Suppressor macrophage treated with lipopolysaccharide for 1 hour (primary cell): Measurements from ENCODE around the gene APBB2.
"Not testable (repeated sequence)": the region's sequence is repeated elsewhere in the genome, so short reads cannot be mapped to it uniquely, and the experiment has no call there.

Experiments
- DNase-seq, 3 donors: peaks; one replicate each; pipeline ENCODE4 v3.0.0-alpha.2; 2020 to 2022

Gene APBB2

DNA sequence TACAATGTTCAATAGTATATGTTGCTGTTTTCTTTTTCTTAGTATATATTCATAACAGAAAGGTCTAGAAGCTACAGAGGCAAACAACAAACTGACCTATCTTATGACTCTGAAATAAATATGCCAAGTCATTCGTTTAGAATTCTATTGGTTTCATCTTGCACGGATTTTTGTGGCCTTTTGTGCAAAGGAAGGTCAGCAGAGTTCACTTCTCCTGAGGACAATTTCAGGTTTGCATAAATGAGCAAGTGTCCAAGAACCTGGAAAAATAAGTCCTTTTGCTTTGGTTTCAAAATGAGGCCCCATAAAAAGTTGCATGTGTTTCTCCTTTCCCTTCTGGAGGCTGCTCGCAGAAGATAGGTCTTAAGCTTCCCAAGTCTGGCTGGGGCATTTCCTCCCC is 156.9 kb downstream of the APBB2 start:
- DNase-seq, result no peak

- DNase-seq, result no peak
Measured at GRCh38 chr4:41052287-41052686, 162.1 kb downstream of the APBB2 start.

GRCh38 chr4:41050880-41051775 is 163.2 kb downstream of the APBB2 start:
- DNase-seq, result no peak

- DNase-seq, result no peak
Measured at GRCh38 chr4:41050116-41050515, 164.2 kb downstream of the APBB2 start.

DNA sequence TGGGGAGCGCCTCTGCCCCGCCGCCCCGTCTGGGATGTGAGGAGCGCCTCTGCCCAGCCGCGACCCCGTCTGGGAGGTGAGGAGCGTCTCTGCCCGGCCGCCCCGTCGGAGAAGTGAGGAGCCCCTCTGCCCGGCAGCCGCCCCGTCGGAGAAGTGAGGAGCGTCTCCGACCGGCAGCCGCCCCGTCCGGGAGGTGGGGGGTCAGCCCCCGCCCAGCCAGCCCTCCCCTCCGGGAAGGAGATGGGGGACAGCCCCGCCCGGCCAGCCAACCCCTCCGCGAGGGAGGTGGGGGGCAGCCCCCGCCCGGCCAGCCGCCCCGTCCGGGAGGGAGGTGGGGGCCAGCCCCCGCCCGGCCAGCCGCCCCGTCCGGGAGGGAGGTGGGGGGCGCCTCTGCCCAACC is 165.2 kb downstream of the APBB2 start:
- DNase-seq, result not testable (repeated sequence)

DNA sequence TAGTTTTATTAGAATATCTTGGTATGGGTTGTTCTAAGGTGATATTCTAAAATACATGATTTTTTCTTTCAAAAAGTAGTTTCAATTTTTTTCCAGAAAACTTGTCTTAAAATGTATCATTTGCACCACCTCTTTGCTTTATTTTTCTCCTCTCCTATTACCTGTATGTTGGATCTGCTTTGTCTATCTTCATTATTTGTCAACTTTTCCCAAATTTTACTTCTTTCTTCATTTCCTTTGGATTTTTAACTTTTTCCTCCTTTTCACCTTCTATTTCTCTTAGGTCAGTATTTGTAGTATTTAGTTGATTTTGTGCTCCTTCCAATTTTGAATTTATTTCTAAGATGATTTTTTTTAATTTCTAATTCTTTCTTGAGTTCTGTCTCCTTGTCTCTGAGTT is 169.6 kb downstream of the APBB2 start:
- no peak for DNase-seq

- DNase-seq, result no peak
Measured at GRCh38 chr4:41044165-41044564, 170.2 kb downstream of the APBB2 start.

GRCh38 chr4:41043465-41043864 is 170.9 kb downstream of the APBB2 start:
- no peak for DNase-seq

DNA sequence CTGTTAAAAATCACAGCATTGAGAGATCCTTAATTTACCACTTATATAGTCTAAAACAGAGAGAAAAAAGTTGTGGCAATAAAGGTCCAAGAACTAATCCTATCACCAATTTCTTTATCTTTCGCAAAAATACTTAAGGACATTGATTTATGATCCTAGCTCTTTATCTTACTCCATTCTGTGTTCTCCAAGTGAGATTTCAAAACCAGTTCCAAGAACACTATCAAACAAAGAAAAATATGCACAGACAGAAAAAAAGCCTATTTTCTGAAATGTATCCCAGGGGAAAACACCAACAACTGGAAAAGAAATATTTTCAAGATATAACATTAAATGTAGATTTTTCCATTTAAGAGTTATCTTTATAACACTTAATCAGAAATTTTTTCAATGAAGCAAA is 172.8 kb downstream of the APBB2 start:
- no peak for DNase-seq

- DNase-seq, result no peak
Measured at GRCh38 chr4:41039317-41039716, 175.0 kb downstream of the APBB2 start.

DNA sequence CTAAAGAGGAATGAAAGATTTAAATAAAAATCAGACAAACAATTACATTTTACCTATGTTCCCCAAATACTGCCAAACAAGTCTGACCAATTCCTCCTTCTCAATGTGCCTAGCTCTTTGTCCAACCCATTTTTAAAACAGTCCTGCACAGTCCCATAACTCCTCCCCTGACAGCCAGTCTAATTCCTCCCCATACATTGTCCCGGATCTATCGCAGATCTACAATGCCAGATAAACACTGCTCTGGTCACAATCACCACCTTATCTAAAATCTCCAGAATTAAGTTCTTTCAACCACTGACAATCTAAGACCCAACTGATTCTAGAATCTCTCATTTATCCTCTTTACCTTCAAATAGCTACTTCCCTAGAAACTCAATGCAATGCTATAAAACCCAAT is 176.0 kb downstream of the APBB2 start:
- DNase-seq, result no peak

- DNase-seq, result no peak
Measured at GRCh38 chr4:41029098-41029497, 185.2 kb downstream of the APBB2 start.

- DNase-seq, result no peak
Measured at GRCh38 chr4:41028392-41029076, 185.8 kb downstream of the APBB2 start.

GRCh38 chr4:41026971-41027370 is 187.4 kb downstream of the APBB2 start:
- no peak for DNase-seq

GRCh38 chr4:41025824-41026223 is 188.5 kb downstream of the APBB2 start:
- no peak for DNase-seq

GRCh38 chr4:41024556-41025491 is 189.5 kb downstream of the APBB2 start:
- peak in 1 of 3 donors; percentile 3 for DNase-seq

DNA sequence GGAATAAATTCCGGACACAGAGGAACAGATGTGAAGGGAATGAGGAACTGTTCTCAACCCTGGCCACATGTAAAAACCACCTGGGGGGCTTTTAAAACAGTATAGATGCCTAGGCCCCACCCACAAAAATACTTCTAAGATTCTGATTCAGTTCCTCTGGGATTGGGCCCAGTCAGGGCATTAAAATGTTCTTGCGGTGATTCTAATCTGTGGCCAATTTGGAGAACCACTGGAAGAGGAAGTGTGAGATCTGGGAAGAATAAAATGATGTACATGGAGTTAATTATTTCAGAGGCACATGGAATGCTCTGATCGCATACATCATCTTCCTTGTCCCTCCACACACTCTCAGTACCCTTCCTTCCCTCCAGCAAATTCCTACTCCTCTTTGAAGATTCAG is 192.2 kb downstream of the APBB2 start:
- no peak for DNase-seq

- DNase-seq, result no peak
Measured at GRCh38 chr4:41015016-41015675, 199.2 kb downstream of the APBB2 start.

GRCh38 chr4:41014158-41014557 is 200.2 kb downstream of the APBB2 start:
- DNase-seq, result no peak

GRCh38 chr4:41013746-41014145 is 200.6 kb downstream of the APBB2 start:
- DNase-seq, result no peak

GRCh38 chr4:41012911-41013310 is 201.4 kb downstream of the APBB2 start:
- no peak for DNase-seq

- DNase-seq, result no peak
Measured at GRCh38 chr4:41012293-41012692, 202.0 kb downstream of the APBB2 start.

DNA sequence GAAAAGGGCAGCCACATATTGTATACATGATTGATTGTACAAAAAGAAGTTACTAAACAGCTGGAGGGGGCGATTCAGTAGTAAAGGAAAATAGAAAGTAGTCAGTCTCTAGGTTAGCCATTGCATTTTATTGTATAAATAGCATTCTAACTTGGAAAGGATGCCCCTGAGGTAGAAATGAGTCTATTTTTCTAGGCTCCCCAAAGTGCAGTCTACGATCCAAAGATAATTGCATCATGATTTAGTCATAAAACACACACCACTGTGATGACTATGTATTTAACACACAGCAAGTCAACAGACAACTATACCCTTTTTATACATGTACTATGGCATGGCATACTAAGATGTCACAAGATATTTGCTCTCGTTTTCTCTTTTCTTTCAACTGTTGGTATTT is 204.9 kb downstream of the APBB2 start:
- no peak for DNase-seq
